ENCODE results near the gene NET1.

GRCh38 chr10:5461203-5461588 lies 48.8 kb downstream of the NET1 start:
- TF ChIP-seq CTCF (IDR thresholded peaks at IDR 0.05) (no peak), POLR2AphosphoS5 (IDR thresholded peaks at IDR 0.05) (no peak), EP300 (IDR thresholded peaks at IDR 0.05) (no peak)
